Panc1 (cell line): ENCODE measurements around the gene RGS6. TPM values are rescaled to one million over a fixed set of nuclear protein-coding genes. Genes with fewer than 3 reads are reported as not detected.

Experiments
- ATAC-seq: fragments of 200-7000 bp; cut with Tn5 transposase; 2 replicates; pipeline ENCODE4 v1.9.1; 2020; ENCODE audit warnings: mild to moderate bottlenecking, moderate library complexity
- BruUV-seq: library from RNA; stranded (reverse); fragments of 400-500 nt; replicated peaks from 2 replicates; lab custom pipeline; 2021; lab: Mats Ljungman, UMichigan
- CTCF ChIA-PET: fragments of 300-600 bp; sonication (Branson Sonifier 250); formaldehyde crosslinking; loops from one replicate; lab custom pipeline; 2022; ENCODE audit warnings: antibody characterized with exemption; lab: Charles Lee
- POLR2A ChIA-PET: fragments of 300-600 bp; sonication (Branson Sonifier 250); formaldehyde crosslinking; loops from one replicate; lab custom pipeline; 2022; ENCODE audit warnings: antibody characterized with exemption; lab: Charles Lee
- DNase-seq: peaks from one replicate; pipeline ENCODE4 v3.0.0-alpha.2; 2010; ENCODE audit warnings: low read depth, low spot score
- H3K27ac ChIP-seq: 2 replicates; pipeline ENCODE4 v1.5.1; 2011; ENCODE audit warnings: mild to moderate bottlenecking, low read length, inconsistent platforms
- H3K27me3 ChIP-seq: fragments of 200-500 bp; sonication (Bioruptor generic); 2 replicates; pipeline ENCODE4 v1.6.0; 2014; ENCODE audit warnings: low read length, inconsistent platforms; ENCODE audit not compliant: control insufficient read depth, insufficient read depth
- H3K36me3 ChIP-seq: fragments of 200-500 bp; sonication (Bioruptor generic); 2 replicates; pipeline ENCODE4 v1.5.1; 2014; ENCODE audit warnings: inconsistent platforms, mild to moderate bottlenecking, low read length, moderate library complexity; ENCODE audit not compliant: control insufficient read depth, insufficient read depth
- H3K4me1 ChIP-seq: 2 replicates; pipeline ENCODE4 v1.5.1; 2011; ENCODE audit warnings: inconsistent platforms, mild to moderate bottlenecking, low read length, moderate library complexity; ENCODE audit not compliant: control insufficient read depth, insufficient read depth
- H3K4me3 ChIP-seq, 2 experiments: 2 replicates each; pipeline ENCODE4 v1.5.1; 2011 to 2012; ENCODE audit warnings: low read depth in 2 of 2, low read length in 2 of 2, mild to moderate bottlenecking in 2 of 2, inconsistent platforms in 1 of 2, moderate library complexity in 1 of 2
- H3K9me3 ChIP-seq: fragments of 200-500 bp; sonication (Bioruptor generic); 2 replicates; pipeline ENCODE4 v1.5.1; 2014; ENCODE audit warnings: low read depth, mild to moderate bottlenecking, inconsistent platforms, low read length, moderate library complexity; ENCODE audit not compliant: control insufficient read depth, insufficient read depth
- CTCF ChIP-seq: fragments of 450-650 bp; IDR thresholded peaks from 2 replicates; pipeline ENCODE4 v1.5.1; 2017; ENCODE audit warnings: mild to moderate bottlenecking
- POLR2AphosphoS5 ChIP-seq: IDR thresholded peaks from 2 replicates; pipeline ENCODE4 v1.6.1; 2012; ENCODE audit warnings: mild to moderate bottlenecking, low read depth, low read length, moderate library complexity
- REST ChIP-seq, 2 experiments: IDR thresholded peaks; 2 replicates each; pipeline ENCODE4 v1.6.1; 2011 to 2012; ENCODE audit warnings: low read depth in 2 of 2, control low read depth in 1 of 2, low read length in 1 of 2, mild to moderate bottlenecking in 1 of 2, moderate library complexity in 1 of 2; ENCODE audit not compliant: insufficient read depth in 1 of 2
- SIN3A ChIP-seq: IDR thresholded peaks from 2 replicates; pipeline ENCODE4 v1.6.1; 2012; ENCODE audit warnings: low read depth, mild to moderate bottlenecking, low read length, moderate library complexity, borderline replicate concordance; ENCODE audit not compliant: insufficient read depth
- TCF7L2 ChIP-seq: IDR thresholded peaks from 2 replicates; pipeline ENCODE4 v1.6.1; 2011; ENCODE audit warnings: mild to moderate bottlenecking, low read depth, low read length, inconsistent platforms
- in situ Hi-C: cut with HindIII; loops from 2 replicates; pipeline ENCODE4 v1.10.0; 2016; ENCODE audit warnings: low sequenced_read_pairs, low pct_unique_long_range_greater_than_20kb
- intact Hi-C: fragments of 100-400 bp; cut with micrococcal nuclease; formaldehyde crosslinking; loops from one replicate; pipeline ENCODE4 v1.10.0; 2022; ENCODE audit not compliant: unreplicated experiment
- total RNA-seq: library from RNA; stranded (reverse); gene quantifications from one replicate; pipeline ENCODE4 v1.2.1, GENCODE V29; 2021; ENCODE audit not compliant: unreplicated experiment

The RGS6 gene
- total RNA-seq, 1 experiment from 2014 or later, result not detected

- Histone ChIP-seq H3K36me3 (no peaks in the 10 kb centered on the region), H3K4me1 (no peaks in the 10 kb centered on the region), H3K27ac (no peak overlapping the region), H3K4me3 (no peak overlapping the region), H3K27me3 (peaks cover 12% of the 10 kb centered on the region), H3K9me3 (no peaks in the 10 kb centered on the region)
- ChIA-PET CTCF (interaction anchor here (0.6 to 1.5 kb wide), 6 partner anchors 305 to 438 kb away, joined by 3 to 12 read pairs (median 6); no protein-coding TSS in a partner anchor), POLR2A (no interaction called here)
- peak; percentile 24 for DNase-seq
- ATAC-seq, result peak; percentile 70; the same call in 1 of the 2 replicates
- in situ Hi-C loops (no loop called here), intact Hi-C loops (no loop called here)
- TF ChIP-seq TCF7L2 (no peak), POLR2AphosphoS5 (no peak), REST (IDR thresholded peaks at IDR 0.05; ENCODE audit: insufficient read depth in 1 of 2, low read depth in 2 of 2, low read length in 1 of 2) (no peak), CTCF (peak; percentile 73), SIN3A (no peak)
- no TSS peak for BruUV-seq
Observed at GRCh38 chr14:72513965-72514659, 581.9 kb downstream of the RGS6 start.

GRCh38 chr14:72514660-72515025, 582.4 kb downstream of the RGS6 start:
- intact Hi-C loops, result no loop called here
- in situ Hi-C loops, result no loop called here
- DNase-seq (no peak), ATAC-seq (no peak)
- Histone ChIP-seq H3K4me3 (no peak overlapping the region), H3K36me3 (no peaks in the 10 kb centered on the region), H3K9me3 (no peaks in the 10 kb centered on the region), H3K27ac (no peak overlapping the region), H3K4me1 (no peaks in the 10 kb centered on the region), H3K27me3 (peaks cover 12% of the 10 kb centered on the region)
- CTCF ChIA-PET, result interaction anchor here (0.6 to 1.5 kb wide), 5 partner anchors 390 to 437 kb away, joined by 3 to 12 read pairs (median 6); no protein-coding TSS in a partner anchor
- TF ChIP-seq REST (IDR thresholded peaks at IDR 0.05; ENCODE audit: insufficient read depth in 1 of 2, low read depth in 2 of 2, low read length in 1 of 2) (no peak), CTCF (no peak), TCF7L2 (no peak), SIN3A (no peak), POLR2AphosphoS5 (no peak)
- BruUV-seq, result no TSS peak
- POLR2A ChIA-PET, result no interaction called here
